GM10847 (cell line): ENCODE measurements around the gene ATP11A.

Experiments used
- POLR2A ChIP-seq: IDR thresholded peaks from 2 replicates; pipeline ENCODE4 v1.6.1; 2011; ENCODE audit not compliant: insufficient read length; ENCODE audit errors: extremely low read depth

The ATP11A gene

GRCh38 chr13:112917737-112918136 lies 227.9 kb downstream of the ATP11A start:
- TF ChIP-seq POLR2A, result no peak

- no peak for TF ChIP-seq POLR2A
Observed at GRCh38 chr13:112918266-112918665, 228.4 kb downstream of the ATP11A start.

GRCh38 chr13:112918746-112919145 lies 228.9 kb downstream of the ATP11A start:
- no peak for TF ChIP-seq POLR2A

GRCh38 chr13:112923962-112924361 lies 234.1 kb downstream of the ATP11A start:
- no peak for TF ChIP-seq POLR2A

- TF ChIP-seq POLR2A, result no peak
Observed at GRCh38 chr13:112924365-112924764, 234.5 kb downstream of the ATP11A start.

- no peak for TF ChIP-seq POLR2A
Observed at GRCh38 chr13:112926003-112926402, 236.2 kb downstream of the ATP11A start.

GRCh38 chr13:112926993-112927392 lies 237.2 kb downstream of the ATP11A start:
- TF ChIP-seq POLR2A, result no peak

GRCh38 chr13:112928020-112928971 lies 238.5 kb downstream of the ATP11A start:
- no peak for TF ChIP-seq POLR2A

GRCh38 chr13:112928972-112929782 lies 239.3 kb downstream of the ATP11A start:
- no peak for TF ChIP-seq POLR2A

GRCh38 chr13:112929783-112930055 lies 239.9 kb downstream of the ATP11A start:
- no peak for TF ChIP-seq POLR2A

- TF ChIP-seq POLR2A, result no peak
Observed at GRCh38 chr13:112930192-112930591, 240.4 kb downstream of the ATP11A start.

GRCh38 chr13:112931028-112931934 lies 241.4 kb downstream of the ATP11A start:
- no peak for TF ChIP-seq POLR2A

- no peak for TF ChIP-seq POLR2A
Observed at GRCh38 chr13:112932971-112933370, 243.1 kb downstream of the ATP11A start.

GRCh38 chr13:112933649-112934048 lies 243.8 kb downstream of the ATP11A start:
- TF ChIP-seq POLR2A, result no peak

- no peak for TF ChIP-seq POLR2A
Observed at GRCh38 chr13:112934078-112934477, 244.2 kb downstream of the ATP11A start.
